Skin of body (tissue), 3 donors: Measurements from ENCODE around the gene ST14. TPM values are rescaled to one million over a fixed set of nuclear protein-coding genes. Genes with fewer than 3 reads are reported as not detected.
A peak's percentile ranks its signal among the peaks of the same experiment; 100 is the strongest.
"Not testable (repeated sequence)": the region's sequence is repeated elsewhere in the genome, so short reads cannot be mapped to it uniquely, and the experiment has no call there.

Experiments used
- DNase-seq: peaks from one replicate; lab custom pipeline; 2025; lab: John Stamatoyannopoulos, UW
- small RNA-seq: library from RNA; depleted of rRNA; stranded (forward); fragments of <200 nt; gene quantifications from one replicate; pipeline ENCODE3, GENCODE V24; 2014; ENCODE audit warnings: low replicate concordance
- total RNA-seq: library from RNA; depleted of rRNA; stranded (reverse); fragments of >200 nt; gene quantifications from one replicate; pipeline ENCODE4 v1.2.3, GENCODE V29; 2014

ST14 gene
- total RNA-seq, 1 donor from 2014 or later, result 18.3 TPM

GRCh38 chr11:130223291-130223971 is 63.8 kb downstream of the ST14 start:
- no peak for DNase-seq

GRCh38 chr11:130227373-130227772 is 67.8 kb downstream of the ST14 start:
- no peak for DNase-seq

DNA sequence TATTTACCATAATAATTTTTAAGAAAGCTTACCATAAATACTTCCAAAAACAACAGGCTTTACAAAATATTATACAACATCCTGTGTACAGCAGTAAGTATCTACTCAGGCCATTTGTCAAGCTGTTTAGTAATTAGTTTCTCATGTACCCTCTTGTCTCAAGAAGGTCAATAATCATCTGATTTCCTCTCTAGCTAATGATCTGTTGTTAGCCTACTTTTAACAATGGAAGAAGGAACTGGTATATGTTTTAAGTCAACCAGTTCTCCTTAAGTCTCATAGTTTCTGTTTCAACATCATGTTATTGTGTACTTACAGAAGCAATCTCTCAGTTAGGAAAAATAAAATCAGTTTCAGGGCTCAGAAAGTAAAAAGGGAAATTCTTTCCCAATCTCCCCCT is 73.9 kb downstream of the ST14 start:
- DNase-seq, result not testable (repeated sequence)

DNA sequence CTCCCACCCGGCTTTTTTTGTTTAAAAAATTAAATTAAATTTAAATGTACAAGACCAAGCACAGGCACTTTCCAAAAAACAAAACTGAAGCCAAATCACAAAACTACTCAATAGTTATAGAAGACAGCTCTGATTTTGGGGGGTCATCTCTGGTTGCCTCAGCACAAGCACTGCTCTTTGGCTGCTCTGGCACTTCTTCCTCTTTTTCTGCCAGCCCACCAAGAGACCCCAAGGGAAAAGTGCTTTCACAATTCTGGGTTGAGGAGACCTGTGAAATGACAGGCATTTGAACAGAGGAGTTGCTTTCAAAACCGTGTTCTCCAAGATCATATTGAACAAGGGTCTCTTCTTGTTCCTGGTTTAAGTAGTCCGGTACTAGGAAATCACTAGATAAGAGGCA is 74.3 kb downstream of the ST14 start:
- not testable (repeated sequence) for DNase-seq

- DNase-seq, result no peak
Observed at GRCh38 chr11:130234315-130234714, 74.7 kb downstream of the ST14 start.

- DNase-seq, result no peak
Observed at GRCh38 chr11:130237282-130238006, 77.9 kb downstream of the ST14 start.

GRCh38 chr11:130241713-130242112 is 82.1 kb downstream of the ST14 start:
- peak; percentile 16 for DNase-seq

DNA sequence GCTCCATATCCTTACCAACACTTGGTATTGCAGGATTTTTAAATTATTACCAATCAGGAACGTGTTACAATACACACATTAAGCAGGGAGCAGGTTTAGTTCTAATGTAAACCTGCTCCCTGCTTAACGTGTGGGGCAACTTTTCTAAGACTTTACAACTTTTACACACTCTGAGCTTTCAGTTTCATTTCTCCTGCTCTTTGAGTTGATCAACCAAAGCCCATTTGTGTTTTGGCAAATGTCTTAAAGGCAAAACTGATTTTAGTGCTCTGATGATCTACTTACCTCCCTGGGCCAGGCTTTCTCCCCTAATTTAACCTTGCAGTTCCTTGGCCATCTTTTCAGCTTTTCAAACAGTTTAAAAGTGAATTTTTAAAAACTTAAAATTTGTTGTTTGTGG is 84.2 kb downstream of the ST14 start:
- no peak for DNase-seq

- DNase-seq, result no peak
Observed at GRCh38 chr11:130244848-130245247, 85.3 kb downstream of the ST14 start.

DNA sequence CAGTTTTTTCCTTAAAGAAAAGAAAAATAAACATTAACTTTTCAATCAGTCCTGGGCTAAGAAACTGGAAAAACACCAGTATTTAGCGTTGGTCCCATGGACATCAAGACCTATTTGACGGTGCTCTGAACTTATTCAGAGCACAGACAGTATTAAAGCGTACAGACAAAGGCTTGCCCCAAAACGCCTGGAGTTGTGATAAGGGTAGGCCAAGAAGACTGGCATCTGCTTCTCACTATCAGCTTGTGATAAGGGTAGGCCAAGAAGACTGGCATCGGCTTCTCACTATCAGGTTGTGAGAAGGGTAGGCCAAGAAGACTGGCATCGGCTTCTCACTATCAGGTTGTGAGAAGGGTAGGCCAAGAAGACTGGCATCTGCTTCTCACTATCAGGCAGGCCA is 85.8 kb downstream of the ST14 start:
- not testable (repeated sequence) for DNase-seq

- no peak for DNase-seq
Observed at GRCh38 chr11:130246270-130246669, 86.7 kb downstream of the ST14 start.

GRCh38 chr11:130246738-130247137 is 87.2 kb downstream of the ST14 start:
- DNase-seq, result no peak

- no peak for DNase-seq
Observed at GRCh38 chr11:130247319-130247718, 87.7 kb downstream of the ST14 start.

DNA sequence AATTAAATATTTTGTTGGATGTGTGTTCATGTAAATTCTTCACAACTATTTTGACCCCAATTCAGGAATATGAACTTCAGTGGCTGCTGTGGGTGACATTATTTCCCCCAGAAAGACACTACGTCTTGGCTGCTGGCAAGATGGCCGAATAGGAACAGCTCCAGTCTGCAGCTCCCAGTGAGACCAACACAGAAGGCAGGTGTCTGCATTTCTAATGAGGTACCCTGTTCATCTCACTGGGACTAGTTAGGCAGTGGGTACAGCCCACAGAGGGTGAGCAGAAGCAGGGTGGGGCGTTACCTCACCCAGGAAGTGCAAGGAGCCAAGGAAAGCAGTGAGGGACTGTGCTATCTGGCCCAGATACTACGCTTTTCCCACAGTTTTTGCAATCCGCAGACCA is 89.8 kb downstream of the ST14 start:
- no peak for DNase-seq

DNA sequence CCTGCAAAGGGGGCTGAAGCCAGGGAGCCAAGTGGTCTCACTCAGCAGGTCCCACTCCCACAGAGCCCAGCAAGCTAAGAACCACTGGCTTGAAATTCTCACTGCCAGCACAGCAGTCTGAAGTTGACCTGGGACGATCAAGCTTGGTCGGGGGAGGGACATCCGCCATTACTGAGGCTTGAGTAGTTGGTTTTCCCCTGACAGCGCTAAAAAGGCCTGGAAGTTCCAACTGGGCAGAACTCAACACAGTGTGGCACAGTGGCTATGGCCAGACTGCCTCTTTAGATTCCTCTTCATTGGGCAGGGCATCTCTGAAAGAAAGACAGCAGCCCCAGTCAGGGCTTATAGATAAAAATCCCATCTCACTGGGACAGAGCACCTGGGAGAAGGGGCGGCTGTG is 90.3 kb downstream of the ST14 start:
- DNase-seq, result not testable (repeated sequence)

GRCh38 chr11:130251763-130252162 is 92.2 kb downstream of the ST14 start:
- not testable (repeated sequence) for DNase-seq

Small RNA genes within 50 kb of the gene (small RNA-seq; reads per million reads assigned to genes)
- gene RF00015, result not detected

Other genes with a start within 250 kb of the ST14 start
- 5.7 TPM for gene PRDM10, start 156.9 kb upstream of the ST14 start, total RNA-seq
- gene APLP2, start 89.9 kb upstream of the ST14 start, total RNA-seq, result 186 TPM
- gene ZBTB44, start 155.1 kb downstream of the ST14 start, total RNA-seq, result 49.4 TPM